GM12891 (cell line): ENCODE results near the gene GCA. TPM values are rescaled to one million over a fixed set of nuclear protein-coding genes. Genes with fewer than 3 reads are reported as not detected.

ENCODE experiments used
- DNase-seq: peaks from one replicate; pipeline ENCODE4 v3.0.0; 2011; ENCODE audit warnings: low spot score; ENCODE audit not compliant: insufficient read length
- FAIRE-seq: peaks from 2 replicates; lab custom pipeline; 2011; peaks lifted over from hg19 to GRCh38; lab: Jason Lieb, UNC
- PAX5 ChIP-seq: IDR thresholded peaks from 2 replicates; pipeline ENCODE4 v1.6.1; 2011; ENCODE audit warnings: low read length, moderate library complexity, mild to moderate bottlenecking; ENCODE audit not compliant: insufficient read depth, severe bottlenecking
- POLR2A ChIP-seq: IDR thresholded peaks from 2 replicates; pipeline ENCODE4 v1.6.1; 2011; ENCODE audit warnings: low read depth, low read length, control low read depth
- POLR2AphosphoS5 ChIP-seq: IDR thresholded peaks from 2 replicates; pipeline ENCODE4 v1.6.1; 2011; ENCODE audit warnings: low read depth, low read length, control low read depth
- POU2F2 ChIP-seq: IDR thresholded peaks from 2 replicates; pipeline ENCODE4 v1.6.1; 2011; ENCODE audit warnings: low read depth, mild to moderate bottlenecking, control low read depth, low read length, moderate library complexity
- SPI1 ChIP-seq: IDR thresholded peaks from 2 replicates; pipeline ENCODE4 v1.6.1; 2011; ENCODE audit warnings: low read depth, low read length, control low read depth
- TAF1 ChIP-seq: IDR thresholded peaks from 2 replicates; pipeline ENCODE4 v1.6.1; 2011; ENCODE audit warnings: low read depth, low read length, control low read depth
- polyA plus RNA-seq: library from polyadenylated mRNA; unstranded; fragments of >200 nt; gene quantifications from one replicate; pipeline ENCODE4 v1.2.1, GENCODE V29; 2012; ENCODE audit warnings: low read depth, missing spikeins, inconsistent platforms; ENCODE audit not compliant: missing spikeins

Gene GCA, protein sequence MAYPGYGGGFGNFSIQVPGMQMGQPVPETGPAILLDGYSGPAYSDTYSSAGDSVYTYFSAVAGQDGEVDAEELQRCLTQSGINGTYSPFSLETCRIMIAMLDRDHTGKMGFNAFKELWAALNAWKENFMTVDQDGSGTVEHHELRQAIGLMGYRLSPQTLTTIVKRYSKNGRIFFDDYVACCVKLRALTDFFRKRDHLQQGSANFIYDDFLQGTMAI
- polyA plus RNA-seq = 23.4 TPM

DNA sequence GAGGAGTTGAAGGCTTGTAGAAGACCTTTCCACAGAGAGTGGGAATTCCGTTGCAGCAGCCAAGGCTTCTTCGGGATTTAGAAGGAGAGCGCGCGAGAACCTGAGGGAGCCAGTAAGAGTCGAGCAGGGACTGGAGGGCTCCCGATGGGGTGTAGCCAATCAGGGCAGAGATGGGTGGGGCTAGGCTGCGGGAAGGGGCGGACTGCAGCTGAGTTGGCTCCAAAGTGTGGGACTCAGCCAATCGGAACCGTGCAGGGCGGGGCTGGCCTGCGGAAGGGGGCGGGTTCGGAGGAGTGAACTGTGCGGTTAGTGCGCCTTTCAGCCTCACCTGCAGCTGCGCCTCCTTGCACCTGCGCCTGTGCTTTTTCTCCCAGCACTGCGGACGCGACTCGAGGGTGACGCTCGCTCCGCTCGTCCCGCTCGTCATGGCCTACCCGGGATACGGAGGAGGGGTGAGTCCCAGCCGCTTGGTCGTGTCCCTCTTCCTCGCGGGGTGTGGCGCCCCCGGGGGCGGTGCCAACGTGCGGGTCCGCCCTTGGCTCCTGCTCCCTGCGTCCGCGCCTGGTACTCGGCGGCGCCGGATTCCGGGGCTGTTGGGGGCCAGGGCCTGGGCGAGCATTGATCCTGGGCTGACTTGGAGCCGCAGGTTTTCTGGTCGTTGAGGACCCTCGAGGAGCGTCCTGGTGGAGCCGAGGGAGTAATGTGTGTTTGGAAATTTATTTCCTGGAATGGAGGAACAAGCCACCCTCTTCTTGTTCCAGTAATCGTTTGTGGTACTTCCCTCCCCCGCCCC lies at the start of gene GCA:
Gene GCA, plus strand, starts transcription at position 309 of the 793 bp plus-strand sequence. Its CDS starts 117 bp downstream, at position 426.
- DNase-seq = peak; percentile 70
- TF ChIP-seq SPI1 (0 out of 2 replicates have a peak, but pooled peaks have one; percentile 5), POLR2AphosphoS5 (peak; percentile 65), PAX5 (no peak), POU2F2 (no peak), TAF1 (no peak; the same call in 1 of the 2 replicates), POLR2A (peak; percentile 62; the same call in 1 of the 2 replicates)
- FAIRE-seq = peak; percentile 100

DNA sequence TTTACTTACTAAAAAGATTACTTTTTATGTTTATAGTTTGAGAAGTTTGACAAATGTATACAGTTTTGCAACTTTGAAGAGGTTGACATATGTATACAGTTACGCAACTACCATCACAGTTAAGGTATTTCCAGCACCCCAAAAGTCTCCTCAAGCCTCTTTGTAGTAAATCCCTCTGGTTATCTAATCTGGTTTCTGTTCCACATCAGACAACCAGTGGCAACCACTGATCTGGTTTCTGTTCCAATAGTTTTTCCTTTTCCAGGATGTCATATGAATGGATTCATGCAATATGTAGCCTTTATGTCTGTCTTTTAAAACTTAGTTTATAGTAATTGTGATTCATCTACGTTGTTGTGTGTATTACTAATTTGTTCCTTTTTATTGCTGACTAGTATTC lies 48.9 kb upstream of the GCA start:
- FAIRE-seq (no peak), DNase-seq (no peak)
- no peak for TF ChIP-seq TAF1
- TF ChIP-seq POU2F2 = no peak
- no peak for TF ChIP-seq PAX5
- TF ChIP-seq SPI1 = no peak

DNA sequence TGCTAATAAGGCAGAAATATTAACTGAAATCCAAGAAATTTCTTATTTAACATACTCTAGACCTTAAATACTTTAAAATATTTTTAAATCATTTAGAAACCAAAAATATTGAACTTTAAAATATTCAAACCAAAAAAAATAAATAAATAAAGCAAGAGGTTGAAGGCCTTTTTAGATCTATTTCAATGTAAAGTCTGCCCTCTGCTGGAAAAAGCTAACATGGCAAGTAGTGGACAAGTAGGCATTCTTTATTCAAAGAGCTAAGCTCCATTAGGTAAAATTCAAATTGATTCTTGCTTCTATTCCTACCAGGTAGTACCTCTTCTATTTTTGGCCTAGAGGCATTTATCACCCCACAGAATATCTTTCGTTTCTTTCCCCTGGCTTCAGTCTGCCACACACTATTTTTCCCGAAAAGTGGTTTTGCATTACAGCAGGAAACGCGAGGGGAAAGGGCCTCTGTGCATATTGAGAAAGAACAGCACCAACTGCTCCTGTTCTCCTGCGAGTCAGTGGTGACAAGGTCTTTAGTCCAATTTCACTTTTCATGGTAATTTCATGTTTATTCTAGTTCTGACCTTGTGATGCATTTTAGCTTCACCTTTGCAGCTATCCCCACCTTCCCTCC lies 45.9 kb upstream of the GCA start:
- DNase-seq (no peak), FAIRE-seq (peak; percentile 55)
- TF ChIP-seq TAF1 = no peak
- no peak for TF ChIP-seq PAX5
- TF ChIP-seq POLR2AphosphoS5 = no peak
- no peak for TF ChIP-seq POU2F2
- TF ChIP-seq POLR2A = no peak
- TF ChIP-seq SPI1 = no peak

DNA sequence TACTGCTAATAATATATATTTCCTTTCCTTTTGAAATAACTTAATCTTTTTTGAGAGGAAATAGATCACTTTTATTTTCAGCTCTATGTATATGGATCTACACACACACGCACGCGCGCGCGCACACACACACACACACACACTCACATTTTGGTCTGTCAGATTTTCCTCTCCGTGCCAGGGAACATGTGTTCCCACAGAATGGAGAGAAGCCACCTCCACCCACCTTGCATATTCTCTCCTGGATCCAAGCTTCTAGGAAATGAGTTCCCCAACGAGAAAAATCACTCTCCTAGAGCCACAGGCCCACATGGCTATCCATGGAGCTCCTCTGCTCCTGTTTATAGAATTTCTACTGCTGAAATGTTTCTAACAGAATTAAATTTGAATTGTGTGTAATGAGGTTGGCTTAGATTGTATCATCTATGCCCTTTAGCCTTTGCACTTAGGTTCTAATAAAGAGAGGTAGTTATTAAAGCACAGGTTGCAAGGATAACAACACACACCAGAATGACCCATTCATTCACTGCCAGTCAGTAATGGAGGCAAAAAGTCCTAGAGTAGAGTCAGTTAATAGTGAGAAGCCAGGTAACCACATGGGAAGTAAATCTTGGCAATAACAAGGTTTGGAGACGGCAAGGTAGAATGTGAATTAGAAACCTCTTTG lies 45.1 kb upstream of the GCA start:
- DNase-seq (no peak), FAIRE-seq (no peak)
- no peak for TF ChIP-seq TAF1
- no peak for TF ChIP-seq POU2F2
- no peak for TF ChIP-seq POLR2A
- no peak for TF ChIP-seq POLR2AphosphoS5
- TF ChIP-seq PAX5 = no peak

DNA sequence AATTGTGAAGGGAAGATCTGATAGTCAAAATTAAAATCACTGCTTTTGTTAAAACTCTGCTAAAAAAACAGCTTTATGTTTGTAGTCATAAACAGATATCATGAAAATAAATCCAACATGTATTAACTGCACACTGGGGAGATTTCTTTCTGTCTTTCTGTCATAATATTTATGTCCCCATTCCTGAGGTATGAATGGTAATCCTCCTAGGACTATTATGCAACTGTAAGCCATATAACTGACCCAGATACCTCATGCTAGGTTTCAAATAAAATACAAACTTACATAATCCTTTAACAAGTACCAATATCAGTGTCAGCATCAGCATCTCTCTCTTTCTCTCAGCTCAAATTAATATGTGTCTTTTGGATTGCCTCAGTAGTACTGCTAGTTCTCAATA lies 43.7 kb upstream of the GCA start:
- no peak for DNase-seq
- TF ChIP-seq POLR2A (no peak), SPI1 (no peak), PAX5 (no peak), POU2F2 (no peak), TAF1 (no peak), POLR2AphosphoS5 (no peak)
- no peak for FAIRE-seq

DNA sequence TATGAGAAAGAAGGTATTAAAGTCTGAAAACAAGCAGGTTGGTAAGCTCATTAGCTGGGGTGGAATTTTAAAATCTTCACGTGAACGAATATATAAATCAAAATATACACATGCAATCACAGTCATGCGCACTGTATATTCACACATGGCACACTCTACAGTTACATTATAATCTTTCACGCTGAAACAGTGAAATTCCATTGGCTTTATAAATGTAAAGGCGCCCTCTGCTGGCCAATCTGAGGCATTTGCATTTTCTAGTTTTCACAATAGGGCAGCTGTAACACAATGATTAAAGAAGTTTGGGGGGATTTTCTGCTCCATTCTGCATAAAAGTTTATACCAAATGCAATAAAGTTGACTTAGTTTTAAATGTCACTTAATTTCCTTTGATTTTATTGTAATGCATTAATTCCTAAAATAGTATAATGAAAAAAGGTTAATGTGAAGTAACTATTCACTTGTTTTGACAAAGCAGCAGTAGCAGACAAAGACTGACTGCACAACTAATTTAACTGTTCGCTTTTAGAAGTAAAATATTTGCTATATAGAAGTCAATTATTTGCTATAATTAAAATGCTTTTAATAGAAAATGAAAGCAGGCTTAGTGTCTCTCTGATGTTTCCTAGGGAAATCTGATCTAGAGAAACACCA lies 42.7 kb upstream of the GCA start:
- DNase-seq = no peak
- TF ChIP-seq POLR2A (no peak), POU2F2 (peak; percentile 54; the same call in 1 of the 2 replicates)
- FAIRE-seq = peak; percentile 69

DNA sequence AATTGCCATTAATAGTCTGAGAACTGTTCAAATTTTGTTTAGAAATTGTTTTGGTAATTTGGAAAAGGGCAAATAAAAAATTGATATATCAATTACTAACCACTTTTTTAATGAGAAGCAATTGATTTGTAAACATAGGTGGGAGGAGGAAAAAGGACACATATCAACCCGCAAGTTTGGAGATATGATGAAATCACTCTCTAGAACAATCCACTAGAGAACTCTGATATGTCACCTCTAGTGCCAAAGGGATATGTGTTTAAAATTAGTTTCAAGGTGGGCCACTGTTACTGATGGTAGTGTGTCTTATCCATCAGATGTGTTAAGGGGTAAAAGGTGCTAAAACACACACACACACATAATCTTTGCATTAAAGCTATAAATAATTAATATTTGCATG lies 42.1 kb upstream of the GCA start:
- no peak for DNase-seq
- TF ChIP-seq POU2F2 = no peak
- no peak for TF ChIP-seq POLR2A
- no peak for TF ChIP-seq PAX5
- TF ChIP-seq POLR2AphosphoS5 = no peak
- TF ChIP-seq TAF1 = no peak
- TF ChIP-seq SPI1 = no peak
- no peak for FAIRE-seq

DNA sequence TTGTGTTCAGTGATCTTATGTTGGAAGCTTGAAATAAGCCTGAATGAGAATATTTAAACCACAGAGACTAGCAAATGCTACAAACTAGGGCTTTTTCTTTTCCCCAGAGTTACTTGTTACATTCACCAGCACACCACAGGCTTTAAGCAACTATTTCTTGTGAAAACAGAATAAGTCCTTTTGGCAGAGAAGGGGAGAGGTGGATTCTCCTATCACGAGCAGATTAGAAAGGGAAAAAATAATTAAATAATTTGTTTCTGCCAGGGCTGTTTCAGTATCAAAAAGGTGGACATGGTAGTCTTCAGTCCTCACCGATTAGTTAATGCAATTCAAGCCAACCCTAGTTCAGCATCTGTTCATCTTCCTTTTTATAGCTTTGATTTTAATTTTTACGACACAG lies 38.0 kb upstream of the GCA start:
- DNase-seq (no peak), FAIRE-seq (no peak)
- TF ChIP-seq PAX5 = no peak
- no peak for TF ChIP-seq SPI1
- TF ChIP-seq TAF1 = no peak
- TF ChIP-seq POLR2A = no peak
- TF ChIP-seq POU2F2 = no peak
- no peak for TF ChIP-seq POLR2AphosphoS5

DNA sequence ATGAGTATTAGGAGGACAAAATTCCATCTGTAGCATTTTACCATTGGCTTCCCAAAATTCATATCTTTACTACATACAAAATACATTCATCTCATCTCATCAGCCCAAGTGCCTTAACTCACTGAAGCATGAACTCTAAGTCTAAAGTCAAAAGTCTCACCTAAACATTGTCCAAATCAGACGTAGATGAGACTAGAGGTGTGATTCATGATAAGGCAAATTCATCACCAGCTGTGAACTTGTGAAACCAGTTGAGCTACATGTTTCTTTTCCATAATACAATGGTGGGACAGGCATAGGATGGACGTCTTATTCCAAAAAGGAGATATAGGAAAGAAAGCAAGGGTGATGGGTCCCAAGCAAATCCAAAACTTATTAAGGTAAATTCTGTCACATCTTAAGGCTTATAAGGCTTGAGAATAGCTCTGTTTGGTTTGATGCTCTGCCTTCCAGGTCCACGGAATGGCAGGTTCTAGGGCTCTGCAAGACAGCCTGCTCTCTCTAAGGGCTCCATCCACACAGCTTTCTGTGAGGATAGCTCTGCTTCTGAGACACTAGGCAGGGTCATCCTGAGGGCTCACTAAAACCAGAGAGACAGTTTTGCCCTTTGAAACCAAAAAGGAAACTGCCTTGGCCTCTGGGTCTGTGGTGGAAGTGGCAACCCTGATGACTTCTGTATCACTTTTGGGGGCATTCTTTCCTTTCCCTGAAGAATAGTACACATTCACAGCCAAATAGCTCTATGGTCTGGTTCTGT lies 35.0 kb upstream of the GCA start:
- FAIRE-seq (no peak), DNase-seq (no peak)
- TF ChIP-seq SPI1 = no peak

DNA sequence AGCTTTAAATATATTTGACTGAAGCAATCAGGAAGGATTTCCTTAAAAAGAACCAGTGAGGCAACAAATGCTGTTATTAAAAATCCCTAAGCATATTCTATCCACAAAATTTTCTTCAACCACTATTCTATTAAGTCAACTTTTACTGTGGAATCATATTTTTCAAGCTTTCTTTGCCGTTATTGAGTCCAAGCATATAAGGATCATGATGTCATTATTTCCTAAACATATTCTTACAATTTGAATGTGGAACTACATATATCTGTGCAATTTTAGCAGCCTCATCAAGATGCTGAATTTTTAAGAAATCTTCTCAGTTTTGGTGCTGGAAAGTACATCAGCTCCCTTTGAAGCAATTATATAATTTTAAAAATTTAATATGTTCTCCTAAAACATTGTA lies 31.1 kb upstream of the GCA start:
- FAIRE-seq (no peak), DNase-seq (no peak)
- TF ChIP-seq PAX5 (no peak), POU2F2 (no peak), TAF1 (no peak), SPI1 (no peak), POLR2A (no peak), POLR2AphosphoS5 (no peak)
